CD1c-positive myeloid dendritic cell (primary cell): ENCODE data around the gene DOCK11.

Experiments
- DNase-seq: peaks from one replicate; pipeline ENCODE4 v3.0.0-alpha.2; 2016; ENCODE audit errors: extremely low spot score

The DOCK11 gene

GRCh38 chrX:118627084-118627758 lies 131.6 kb downstream of the DOCK11 start:
- DNase-seq, result no peak

DNA sequence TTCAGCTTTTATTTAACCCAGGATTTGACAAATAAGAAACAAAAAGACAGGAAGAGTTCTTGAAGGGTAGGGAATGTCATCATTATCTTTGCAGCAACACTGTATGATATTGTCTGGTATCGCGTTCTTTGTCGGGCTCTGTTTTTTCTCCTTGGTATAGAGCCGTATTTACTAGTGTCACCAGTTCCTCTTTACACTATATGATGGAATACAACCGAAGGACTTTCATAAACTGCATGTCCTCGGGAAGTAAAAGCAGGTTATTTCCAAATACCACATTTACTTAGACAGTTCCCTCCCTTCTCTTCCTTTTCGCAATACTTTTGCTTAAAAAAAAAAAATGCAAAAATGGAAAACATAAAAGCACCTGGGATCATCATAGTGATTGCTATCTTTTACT lies 135.2 kb downstream of the DOCK11 start:
- peak; percentile 51 for DNase-seq

DNA sequence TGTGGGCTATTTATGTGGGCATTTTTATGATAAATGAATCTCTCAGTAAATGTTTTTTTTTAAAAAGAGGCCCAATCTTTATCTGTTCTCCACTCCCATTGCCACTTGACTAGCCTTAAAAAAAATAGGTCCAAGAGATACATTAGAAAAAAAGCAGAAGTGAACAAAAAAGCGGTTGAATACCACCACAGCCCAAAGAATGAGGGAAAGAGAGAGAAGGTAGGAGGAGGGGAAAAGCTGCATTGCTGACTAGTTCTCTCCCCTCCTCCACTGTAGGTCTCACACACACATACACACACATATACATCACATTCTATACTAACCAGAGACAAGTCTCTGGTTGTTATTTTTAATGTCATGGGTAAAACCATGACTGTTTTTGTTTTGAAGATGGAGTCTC lies 136.0 kb downstream of the DOCK11 start:
- no peak for DNase-seq

DNA sequence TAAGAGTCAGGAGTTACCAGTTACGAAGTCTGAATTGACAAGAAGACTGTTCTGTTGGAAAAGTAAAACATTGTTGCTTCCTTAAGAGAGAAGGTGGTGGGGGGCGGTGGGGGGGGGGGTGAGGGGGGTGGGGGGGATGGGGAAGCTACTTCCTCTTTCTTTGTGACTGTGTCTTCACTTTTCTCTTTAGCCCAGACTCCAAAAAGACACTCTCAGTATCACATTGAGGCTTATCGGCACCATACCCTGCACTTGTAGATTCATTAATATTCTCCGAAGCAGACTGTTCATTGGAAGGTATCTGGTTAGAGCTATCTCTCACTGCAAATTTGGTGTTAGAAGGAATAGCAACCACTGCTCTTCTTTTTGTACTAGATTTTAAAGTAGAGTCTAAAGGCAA lies 137.2 kb downstream of the DOCK11 start:
- DNase-seq, result peak; percentile 2

DNA sequence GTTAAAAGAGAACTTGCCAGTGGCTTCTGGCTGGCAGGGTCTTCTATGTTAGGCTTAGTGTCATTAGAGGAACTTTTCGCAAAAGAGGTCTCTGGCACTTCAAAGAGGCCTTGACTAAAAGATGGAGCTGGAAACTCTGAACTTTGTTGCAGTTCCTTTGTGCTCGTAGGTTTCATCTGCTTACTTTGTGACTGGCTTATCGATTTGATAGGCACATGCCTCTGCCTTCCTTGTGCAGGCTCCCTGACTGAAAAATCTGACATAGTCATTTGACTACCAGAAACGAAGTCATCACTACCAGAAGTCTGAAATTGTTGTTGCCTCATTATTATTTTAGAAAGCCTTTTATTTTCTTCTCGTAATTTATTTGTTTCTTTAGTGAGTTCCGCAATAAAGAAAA lies 137.9 kb downstream of the DOCK11 start:
- no peak for DNase-seq

DNA sequence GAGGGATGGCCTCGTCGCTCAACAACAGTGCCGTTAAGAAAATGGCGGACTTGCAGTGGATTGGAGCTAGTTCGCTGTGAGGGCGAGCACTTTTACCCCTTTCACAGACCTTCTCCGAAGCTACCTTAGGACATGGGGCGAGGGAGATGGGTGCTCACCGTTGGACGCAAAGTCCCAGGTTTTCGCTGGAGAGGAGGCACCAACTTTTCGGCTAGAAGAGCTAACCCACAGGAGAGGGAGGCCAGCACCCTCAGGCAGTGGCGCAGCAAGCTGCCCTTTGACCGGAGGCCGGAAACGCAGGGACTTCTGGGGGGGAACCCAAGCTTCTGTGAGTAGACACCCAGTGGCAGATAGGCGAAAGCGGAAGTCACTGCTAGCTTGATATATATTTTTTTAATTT lies 138.7 kb downstream of the DOCK11 start:
- no peak for DNase-seq

GRCh38 chrX:118637997-118638396 lies 142.4 kb downstream of the DOCK11 start:
- no peak for DNase-seq

DNA sequence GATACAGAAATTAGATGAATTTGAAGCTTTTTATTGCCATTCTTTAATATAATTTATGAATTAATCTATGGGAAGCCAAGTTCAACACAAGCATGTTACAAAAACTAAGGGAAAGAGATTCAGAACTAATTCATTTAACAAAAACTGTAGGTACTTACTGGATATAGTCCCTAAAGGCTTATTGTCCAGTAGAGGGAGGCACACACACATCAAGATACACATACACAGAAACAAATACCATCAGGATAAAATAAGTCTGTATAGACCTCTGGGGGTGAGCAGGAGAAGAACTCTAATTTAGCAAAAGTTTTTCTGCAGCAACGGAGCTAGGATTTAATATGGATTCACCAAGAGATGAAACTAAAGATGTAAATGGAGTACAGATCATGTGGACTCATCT lies 148.8 kb downstream of the DOCK11 start:
- DNase-seq, result no peak

DNA sequence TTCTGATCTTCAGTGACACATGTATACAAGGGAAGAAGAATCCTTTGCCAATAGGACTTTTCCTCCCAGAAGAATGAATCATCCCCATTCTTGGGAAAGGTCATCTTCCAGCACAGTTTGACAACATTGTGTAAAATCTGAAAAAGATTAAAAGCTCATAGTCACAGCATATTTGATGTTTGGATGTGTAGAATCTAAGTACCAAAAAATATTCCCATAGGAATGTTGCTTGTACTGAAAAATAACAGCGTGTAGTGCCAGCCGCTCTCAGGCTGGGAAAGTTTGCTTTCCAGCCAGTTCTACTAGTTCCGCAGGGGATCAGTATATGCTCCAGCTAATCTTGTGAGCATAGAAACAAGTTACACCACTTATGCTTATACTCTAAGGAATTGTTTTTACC lies 157.1 kb downstream of the DOCK11 start:
- DNase-seq, result no peak

- peak; percentile 34 for DNase-seq
These were observed 158.7 kb downstream of the DOCK11 start for GRCh38 chrX:118654331-118654730.

GRCh38 chrX:118655561-118656246 lies 160.1 kb downstream of the DOCK11 start:
- DNase-seq, result no peak

- no peak for DNase-seq
These were observed 161.8 kb downstream of the DOCK11 start for GRCh38 chrX:118657413-118657812.

DNA sequence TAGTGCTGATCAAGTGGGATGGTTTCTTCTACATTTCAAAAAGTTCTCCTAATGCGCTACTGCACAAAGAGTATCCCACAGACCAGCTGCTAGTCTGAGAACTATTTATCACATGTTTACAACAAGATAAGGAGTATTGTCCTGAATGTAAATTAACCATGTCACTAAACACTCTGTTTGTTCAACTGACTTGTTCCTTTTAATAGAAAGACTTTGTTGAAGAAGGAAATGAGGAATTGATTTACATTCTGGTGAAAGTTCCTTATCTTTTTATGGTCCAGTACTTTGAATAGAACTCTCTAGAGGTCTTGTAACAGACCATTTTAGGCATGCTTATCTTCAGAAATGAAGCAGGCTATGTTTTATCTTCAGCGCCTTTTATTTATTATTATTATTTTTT lies 164.5 kb downstream of the DOCK11 start:
- no peak for DNase-seq

GRCh38 chrX:118665204-118665603 lies 169.6 kb downstream of the DOCK11 start:
- DNase-seq, result no peak

- DNase-seq, result no peak
These were observed 170.9 kb downstream of the DOCK11 start for GRCh38 chrX:118666521-118666920.

GRCh38 chrX:118669435-118669834 lies 173.8 kb downstream of the DOCK11 start:
- DNase-seq, result no peak

- peak; percentile 58 for DNase-seq
These were observed 179.8 kb downstream of the DOCK11 start for GRCh38 chrX:118675326-118675965.

DNA sequence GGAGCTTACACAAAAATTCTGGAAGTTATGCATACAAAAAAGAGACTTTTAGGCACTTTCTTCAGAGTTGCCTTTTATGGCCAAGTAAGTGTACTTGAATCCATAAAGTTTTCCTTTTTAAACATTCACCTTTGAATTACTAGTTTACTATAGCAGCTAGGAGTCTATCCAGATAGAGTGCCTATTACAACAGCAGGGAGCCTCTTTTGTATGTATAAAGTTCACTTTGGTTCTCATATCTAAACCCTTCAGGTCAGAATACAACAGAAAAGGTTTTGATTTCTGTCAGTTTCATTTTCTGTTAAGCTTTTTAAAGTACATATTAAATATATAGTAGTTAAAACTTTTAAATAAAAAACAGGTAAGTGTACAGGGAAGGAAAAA lies 180.3 kb downstream of the DOCK11 start:
- no peak for DNase-seq

DNA sequence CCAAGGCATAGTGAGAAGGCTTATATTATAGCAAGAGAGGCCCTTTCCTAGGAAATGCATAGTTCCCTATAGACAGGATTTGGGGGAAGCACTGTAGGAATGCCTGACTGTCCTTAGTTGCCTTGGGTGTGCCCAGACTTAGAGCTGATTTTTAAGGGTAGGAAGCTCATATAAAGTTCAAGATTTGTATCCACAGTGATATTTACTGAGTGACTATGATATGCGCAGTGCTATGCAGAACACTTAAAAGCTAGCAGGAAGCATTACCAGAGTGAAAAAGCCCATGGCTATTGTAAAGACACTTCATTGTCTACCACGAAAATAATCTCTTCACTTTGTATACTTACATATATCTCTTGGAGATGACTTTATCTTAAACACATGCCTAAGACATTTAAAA lies 181.7 kb downstream of the DOCK11 start:
- DNase-seq, result no peak

GRCh38 chrX:118679290-118679689 lies 183.7 kb downstream of the DOCK11 start:
- DNase-seq, result no peak

GRCh38 chrX:118682258-118683014 lies 186.8 kb downstream of the DOCK11 start:
- no peak for DNase-seq

DNA sequence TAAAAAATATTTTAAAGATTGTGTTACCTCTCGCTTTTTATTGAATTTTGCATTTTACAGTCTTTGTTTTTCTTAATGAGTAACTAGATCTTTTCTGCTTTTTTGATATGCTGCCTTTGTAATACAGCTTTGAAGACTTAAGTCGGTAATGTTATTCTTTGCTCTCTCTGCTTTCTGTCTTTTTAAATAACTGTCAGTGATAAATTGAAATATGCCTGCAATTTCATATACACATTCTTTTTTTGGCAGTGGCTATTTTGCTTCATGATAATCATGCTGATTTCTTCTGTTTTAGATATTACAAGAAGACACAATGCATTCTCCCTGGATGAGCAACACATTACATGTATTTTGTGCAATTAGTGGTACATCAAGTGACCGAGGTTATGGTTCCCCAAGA lies 189.8 kb downstream of the DOCK11 start:
- DNase-seq, result no peak

DNA sequence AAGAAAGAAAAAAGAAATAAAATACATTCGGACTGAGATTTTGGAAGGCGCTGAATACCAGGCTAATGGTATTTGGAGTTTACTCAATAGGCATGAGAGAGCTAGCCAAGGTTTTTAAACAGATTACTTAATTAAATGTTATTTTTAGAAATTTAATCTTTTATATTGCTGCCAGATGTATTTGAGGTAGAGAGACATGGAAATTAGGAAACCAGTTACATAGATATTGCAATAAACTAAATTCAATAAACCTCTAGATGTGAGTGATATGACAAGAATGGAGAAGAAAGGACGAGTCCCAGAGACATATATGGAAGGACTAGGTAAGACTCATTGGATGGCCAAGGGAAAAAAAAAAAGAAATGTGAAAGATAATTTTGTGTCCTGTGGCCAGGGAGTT lies 193.3 kb downstream of the DOCK11 start:
- DNase-seq, result no peak
